ENCODE data around the gene SPIB.

The SPIB gene

GRCh38 chr19:50475736-50476223 is 57.0 kb downstream of the SPIB start:
- no peak for DNase-seq

- DNase-seq = peak; percentile 87
These were observed 57.6 kb downstream of the SPIB start, which contains the start of the genes EMC10 and GARIN5A for GRCh38 chr19:50476224-50476906. EMC10 (plus strand) TSS chr19:50476507; CDS start chr19:50476545, 38 bp downstream. GARIN5A (minus strand) TSS chr19:50476848; CDS start chr19:50476388, 460 bp downstream.

- DNase-seq = no peak
These were observed 58.1 kb downstream of the SPIB start for GRCh38 chr19:50476907-50477238.

- DNase-seq = no peak
These were observed 59.2 kb downstream of the SPIB start for GRCh38 chr19:50477751-50478515.

GRCh38 chr19:50478901-50479715 is 60.4 kb downstream of the SPIB start:
- DNase-seq = no peak

- DNase-seq = no peak
These were observed 61.1 kb downstream of the SPIB start for GRCh38 chr19:50479761-50480251.

- DNase-seq = no peak
These were observed 61.8 kb downstream of the SPIB start for GRCh38 chr19:50480281-50481111.
